HG02798 (cell line): ENCODE measurements around the gene PRRT1.
"Not testable (repeated sequence)": the region's sequence is repeated elsewhere in the genome, so short reads cannot be mapped to it uniquely, and the experiment has no call there.

Source experiments
- ATAC-seq: cut with Tn5 transposase; IDR thresholded peaks from one replicate; pipeline ENCODE4 v1.9.1; 2021; ENCODE audit warnings: mild to moderate bottlenecking; ENCODE audit not compliant: unreplicated experiment, poor library complexity

Gene PRRT1

GRCh38 chr6:32105433-32105832 lies 46.3 kb downstream of the PRRT1 start:
- ATAC-seq, result no peak

GRCh38 chr6:32102255-32102654 lies 49.5 kb downstream of the PRRT1 start:
- ATAC-seq, result no peak

- ATAC-seq, result not testable (repeated sequence)
These were observed 51.5 kb downstream of the PRRT1 start for GRCh38 chr6:32100251-32100650.
